ENCODE results near the gene SCUBE1.

DNA sequence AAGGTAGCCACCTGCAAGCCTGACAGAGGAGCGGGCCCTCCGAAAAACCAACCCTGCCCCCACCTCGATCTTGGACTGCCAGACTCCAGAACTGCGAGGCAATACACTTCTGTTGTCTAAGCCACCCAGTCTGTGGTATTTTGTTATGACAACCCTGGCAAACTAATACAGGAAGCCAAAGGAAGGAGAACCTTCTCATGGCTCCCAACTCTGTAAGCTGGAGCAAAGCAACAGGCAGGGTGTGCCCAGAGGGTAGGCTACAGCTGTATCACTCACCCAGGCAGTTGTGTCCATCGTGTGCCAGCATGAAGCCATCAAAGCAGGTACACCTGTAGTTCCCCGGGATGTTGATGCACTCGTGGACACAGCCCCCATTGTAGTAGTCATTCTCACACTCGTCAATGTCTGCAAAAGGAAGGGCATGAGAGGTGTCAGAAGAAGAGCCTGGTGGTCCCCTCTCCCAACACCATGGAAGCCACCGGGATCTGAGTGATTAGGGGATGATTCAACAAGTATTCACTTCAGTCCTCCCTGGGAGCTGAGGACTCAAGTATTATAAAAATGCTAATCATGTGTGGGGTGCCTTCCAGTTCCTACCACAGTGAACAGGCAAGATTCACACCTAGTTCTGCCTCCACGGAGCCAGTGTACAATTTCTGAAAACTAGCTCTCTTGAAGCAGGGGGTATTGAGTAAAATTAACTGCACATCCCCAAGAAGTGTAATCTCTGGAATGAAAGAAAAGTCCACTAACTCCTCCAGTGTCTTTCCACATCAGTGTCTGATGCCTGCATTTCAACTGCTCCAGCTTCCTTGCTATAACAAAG lies 23.3 kb downstream of the SCUBE1 start:
- TF ChIP-seq POLR2AphosphoS5 (IDR thresholded peaks at IDR 0.05; ENCODE audit: low read depth, low read length) (no peak), ELF1 (IDR thresholded peaks at IDR 0.05; ENCODE audit: borderline replicate concordance, low read depth) (no peak), POLR2A (IDR thresholded peaks at IDR 0.05; ENCODE audit: borderline replicate concordance, extremely low read depth, insufficient read depth, insufficient read length) (no peak), YY1 (IDR thresholded peaks at IDR 0.05; ENCODE audit: extremely low read depth, insufficient replicate concordance, low read depth, low read length) (no peak), ZFX (IDR thresholded peaks at IDR 0.05) (no peak), EGR1 (IDR thresholded peaks at IDR 0.05; ENCODE audit: low read depth) (no peak), SRF (IDR thresholded peaks at IDR 0.05; ENCODE audit: low read depth) (no peak), SIN3A (IDR thresholded peaks at IDR 0.05; ENCODE audit: low read depth) (no peak), EZH2 (IDR thresholded peaks at IDR 0.05) (no peak), EZH2phosphoT487 (IDR thresholded peaks at IDR 0.05; ENCODE audit: borderline replicate concordance) (no peak), RAD21 (IDR thresholded peaks at IDR 0.05; ENCODE audit: low read depth) (no peak)
- TF ChIP-seq, protein P1, sequence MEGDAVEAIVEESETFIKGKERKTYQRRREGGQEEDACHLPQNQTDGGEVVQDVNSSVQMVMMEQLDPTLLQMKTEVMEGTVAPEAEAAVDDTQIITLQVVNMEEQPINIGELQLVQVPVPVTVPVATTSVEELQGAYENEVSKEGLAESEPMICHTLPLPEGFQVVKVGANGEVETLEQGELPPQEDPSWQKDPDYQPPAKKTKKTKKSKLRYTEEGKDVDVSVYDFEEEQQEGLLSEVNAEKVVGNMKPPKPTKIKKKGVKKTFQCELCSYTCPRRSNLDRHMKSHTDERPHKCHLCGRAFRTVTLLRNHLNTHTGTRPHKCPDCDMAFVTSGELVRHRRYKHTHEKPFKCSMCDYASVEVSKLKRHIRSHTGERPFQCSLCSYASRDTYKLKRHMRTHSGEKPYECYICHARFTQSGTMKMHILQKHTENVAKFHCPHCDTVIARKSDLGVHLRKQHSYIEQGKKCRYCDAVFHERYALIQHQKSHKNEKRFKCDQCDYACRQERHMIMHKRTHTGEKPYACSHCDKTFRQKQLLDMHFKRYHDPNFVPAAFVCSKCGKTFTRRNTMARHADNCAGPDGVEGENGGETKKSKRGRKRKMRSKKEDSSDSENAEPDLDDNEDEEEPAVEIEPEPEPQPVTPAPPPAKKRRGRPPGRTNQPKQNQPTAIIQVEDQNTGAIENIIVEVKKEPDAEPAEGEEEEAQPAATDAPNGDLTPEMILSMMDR (IDR thresholded peaks at IDR 0.05 in 2 of 3, conservative IDR thresholded peaks at IDR 0.05 in 1 of 3; ENCODE audit: borderline replicate concordance in 1 of 3, insufficient read depth in 1 of 3, low read depth in 2 of 3, low read length in 2 of 3) = no peak
- TF ChIP-seq, protein P2, sequence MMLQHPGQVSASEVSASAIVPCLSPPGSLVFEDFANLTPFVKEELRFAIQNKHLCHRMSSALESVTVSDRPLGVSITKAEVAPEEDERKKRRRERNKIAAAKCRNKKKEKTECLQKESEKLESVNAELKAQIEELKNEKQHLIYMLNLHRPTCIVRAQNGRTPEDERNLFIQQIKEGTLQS (IDR thresholded peaks at IDR 0.05) = no peak
- TF ChIP-seq, protein P3, sequence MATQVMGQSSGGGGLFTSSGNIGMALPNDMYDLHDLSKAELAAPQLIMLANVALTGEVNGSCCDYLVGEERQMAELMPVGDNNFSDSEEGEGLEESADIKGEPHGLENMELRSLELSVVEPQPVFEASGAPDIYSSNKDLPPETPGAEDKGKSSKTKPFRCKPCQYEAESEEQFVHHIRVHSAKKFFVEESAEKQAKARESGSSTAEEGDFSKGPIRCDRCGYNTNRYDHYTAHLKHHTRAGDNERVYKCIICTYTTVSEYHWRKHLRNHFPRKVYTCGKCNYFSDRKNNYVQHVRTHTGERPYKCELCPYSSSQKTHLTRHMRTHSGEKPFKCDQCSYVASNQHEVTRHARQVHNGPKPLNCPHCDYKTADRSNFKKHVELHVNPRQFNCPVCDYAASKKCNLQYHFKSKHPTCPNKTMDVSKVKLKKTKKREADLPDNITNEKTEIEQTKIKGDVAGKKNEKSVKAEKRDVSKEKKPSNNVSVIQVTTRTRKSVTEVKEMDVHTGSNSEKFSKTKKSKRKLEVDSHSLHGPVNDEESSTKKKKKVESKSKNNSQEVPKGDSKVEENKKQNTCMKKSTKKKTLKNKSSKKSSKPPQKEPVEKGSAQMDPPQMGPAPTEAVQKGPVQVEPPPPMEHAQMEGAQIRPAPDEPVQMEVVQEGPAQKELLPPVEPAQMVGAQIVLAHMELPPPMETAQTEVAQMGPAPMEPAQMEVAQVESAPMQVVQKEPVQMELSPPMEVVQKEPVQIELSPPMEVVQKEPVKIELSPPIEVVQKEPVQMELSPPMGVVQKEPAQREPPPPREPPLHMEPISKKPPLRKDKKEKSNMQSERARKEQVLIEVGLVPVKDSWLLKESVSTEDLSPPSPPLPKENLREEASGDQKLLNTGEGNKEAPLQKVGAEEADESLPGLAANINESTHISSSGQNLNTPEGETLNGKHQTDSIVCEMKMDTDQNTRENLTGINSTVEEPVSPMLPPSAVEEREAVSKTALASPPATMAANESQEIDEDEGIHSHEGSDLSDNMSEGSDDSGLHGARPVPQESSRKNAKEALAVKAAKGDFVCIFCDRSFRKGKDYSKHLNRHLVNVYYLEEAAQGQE (IDR thresholded peaks at IDR 0.05; ENCODE audit: low read depth) = no peak

Data from HCT116 (cell line).